HepG2 (cell line): ENCODE data around the gene CTNNA3. TPM values are rescaled to one million over a fixed set of nuclear protein-coding genes. Genes with fewer than 3 reads are reported as not detected.

Experiments
- ATAC-seq: fragments of 200-7000 bp; cut with Tn5 transposase; 3 replicates; pipeline ENCODE4 v1.9.1; 2020; ENCODE audit warnings: mild to moderate bottlenecking, moderate library complexity
- BruUV-seq: library from RNA; stranded (reverse); fragments of 400-500 nt; replicated peaks from 2 replicates; lab custom pipeline; 2021; lab: Mats Ljungman, UMichigan
- CTCF ChIA-PET: fragments of 300-600 bp; formaldehyde crosslinking; extraction: SDS; loops from one replicate; lab custom pipeline; 2021; ENCODE audit warnings: low total read pairs, inconsistent platforms, low intra/inter-chr PET ratio; lab: Yijun Ruan, JAX
- POLR2A ChIA-PET: fragments of 350-600 bp; sonication (Branson Sonifier 250); formaldehyde crosslinking; loops from one replicate; lab custom pipeline; 2020; ENCODE audit warnings: antibody characterized with exemption, inconsistent platforms; lab: Yijun Ruan, JAX
- DNase-seq: peaks from one replicate; pipeline ENCODE4 v3.0.0-alpha.2; 2015; ENCODE audit warnings: low spot score
- FAIRE-seq: peaks from 3 replicates; lab custom pipeline; 2011; peaks lifted over from hg19 to GRCh38; lab: Jason Lieb, UNC
- H2AFZ ChIP-seq: one replicate; pipeline ENCODE4 v1.6.1; 2011; ENCODE audit warnings: low read length, inconsistent platforms
- H3K27ac ChIP-seq: fragments of 300-600 bp; 3 replicates; pipeline ENCODE4 v1.8.0; 2011; ENCODE audit warnings: mixed run types, mild to moderate bottlenecking, mixed read lengths, low read length, inconsistent platforms; ENCODE audit not compliant: insufficient read depth; ENCODE audit errors: extremely low read length
- H3K27me3 ChIP-seq, 2 experiments: fragments of 200-600 bp in 1 of 2; 2 replicates in 1 of 2; 3 replicates in 1 of 2; pipeline versions ENCODE4 v1.6.0 to v1.8.0; 2011; ENCODE audit warnings: low read length in 2 of 2, mild to moderate bottlenecking in 2 of 2, moderate library complexity in 2 of 2, inconsistent platforms in 1 of 2; ENCODE audit not compliant: insufficient read depth in 2 of 2, control insufficient read depth in 1 of 2
- H3K36me3 ChIP-seq, 2 experiments: fragments of 200-600 bp in 1 of 2; replicated peaks in 1 of 2; 2 replicates in 1 of 2; 3 replicates in 1 of 2; pipeline versions ENCODE4 v1.5.1 to v1.8.0; 2011; ENCODE audit warnings: low read length in 2 of 2, inconsistent platforms in 1 of 2; ENCODE audit not compliant: insufficient read depth in 2 of 2, control insufficient read depth in 1 of 2
- H3K4me1 ChIP-seq: 2 replicates; pipeline ENCODE4 v1.5.1; 2012; ENCODE audit warnings: low read length, inconsistent platforms; ENCODE audit not compliant: insufficient read depth
- H3K4me2 ChIP-seq: 2 replicates; pipeline ENCODE4 v1.6.0; 2011; ENCODE audit warnings: low read depth, low read length, inconsistent platforms
- H3K4me3 ChIP-seq, 3 experiments: fragments of 200-600 bp in 1 of 3; sonication (generic), shearing (Covaris generic) in 1 of 3; replicated peaks in 1 of 3; 2 replicates each; pipeline ENCODE4 v1.5.1; 2011 to 2016; ENCODE audit warnings: low read length in 3 of 3, inconsistent platforms in 2 of 3, low read depth in 2 of 3, mild to moderate bottlenecking in 2 of 3, control low read depth in 1 of 3, mixed read lengths in 1 of 3; ENCODE audit not compliant: insufficient read depth in 1 of 3
- H3K79me2 ChIP-seq: one replicate; pipeline ENCODE4 v1.6.1; 2011; ENCODE audit warnings: low read length, inconsistent platforms; ENCODE audit not compliant: insufficient read depth
- H3K9ac ChIP-seq: 2 replicates; pipeline ENCODE4 v1.6.0; 2011; ENCODE audit warnings: mild to moderate bottlenecking, low read depth, low read length, inconsistent platforms; ENCODE audit not compliant: insufficient read depth
- H3K9me3 ChIP-seq: 2 replicates; pipeline ENCODE4 v1.5.1; 2012; ENCODE audit warnings: mild to moderate bottlenecking, low read length
- H4K20me1 ChIP-seq: 2 replicates; pipeline ENCODE4 v1.6.0; 2011; ENCODE audit warnings: inconsistent platforms, mild to moderate bottlenecking, low read length, moderate library complexity; ENCODE audit not compliant: insufficient read depth
- HES4 ChIP-seq: sonication (generic); formaldehyde crosslinking; IDR thresholded peaks from 2 replicates; pipeline ENCODE4 v1.9.0; 2021; ENCODE audit warnings: mild to moderate bottlenecking, missing genetic modification reagents, borderline replicate concordance
- HNF4G ChIP-seq, 2 experiments: sonication (generic) in 1 of 2; formaldehyde crosslinking in 1 of 2; IDR thresholded peaks; 2 replicates each; pipeline versions ENCODE4 v1.4.0 to v1.6.1; 2011 to 2020; ENCODE audit warnings: borderline replicate concordance in 2 of 2, low read depth in 2 of 2, mild to moderate bottlenecking in 2 of 2, low read length in 1 of 2, missing genetic modification reagents in 1 of 2, moderate library complexity in 1 of 2
- ISX ChIP-seq: sonication (generic); formaldehyde crosslinking; conservative IDR thresholded peaks from 2 replicates; pipeline ENCODE4 v1.5.0; 2020; ENCODE audit warnings: missing genetic modification reagents
- KDM1A ChIP-seq: IDR thresholded peaks from 2 replicates; pipeline ENCODE4 v1.6.1; 2016; ENCODE audit warnings: missing compliant biosample characterization
- KLF12 ChIP-seq: sonication (generic); formaldehyde crosslinking; IDR thresholded peaks from 2 replicates; pipeline ENCODE4 v1.4.0; 2020; ENCODE audit warnings: missing genetic modification reagents, borderline replicate concordance
- PRPF4 ChIP-seq: fragments of 200-400 bp; formaldehyde crosslinking; IDR thresholded peaks from 2 replicates; pipeline ENCODE4 v1.6.1; 2016; ENCODE audit warnings: low read length, low read depth; ENCODE audit not compliant: poor library complexity, severe bottlenecking
- REPIN1 ChIP-seq: sonication (generic); formaldehyde crosslinking; IDR thresholded peaks from 2 replicates; pipeline ENCODE4 v1.8.0; 2022; ENCODE audit warnings: missing genetic modification reagents, low read depth, mild to moderate bottlenecking, borderline replicate concordance
- SMAD3 ChIP-seq: sonication (generic); formaldehyde crosslinking; IDR thresholded peaks from 2 replicates; pipeline ENCODE4 v1.4.0; 2020; ENCODE audit warnings: missing genetic modification reagents
- SRSF1 ChIP-seq: fragments of 200-400 bp; formaldehyde crosslinking; optimal IDR thresholded peaks from 2 replicates; pipeline ENCODE3; 2017; ENCODE audit warnings: mild to moderate bottlenecking, low read depth, low read length, moderate library complexity
- TOE1 ChIP-seq: sonication (generic); formaldehyde crosslinking; IDR thresholded peaks from 2 replicates; pipeline ENCODE4 v1.4.0; 2020; ENCODE audit warnings: mild to moderate bottlenecking, missing genetic modification reagents
- ZBTB3 ChIP-seq: sonication (generic); formaldehyde crosslinking; IDR thresholded peaks from 2 replicates; pipeline ENCODE4 v1.4.0; 2020; ENCODE audit warnings: low read depth, mild to moderate bottlenecking, moderate library complexity, missing genetic modification reagents, borderline replicate concordance
- ZNF260 ChIP-seq: sonication (generic); formaldehyde crosslinking; IDR thresholded peaks from 2 replicates; pipeline ENCODE4 v1.4.0; 2020; ENCODE audit warnings: missing genetic modification reagents, low read depth, mild to moderate bottlenecking, borderline replicate concordance
- ZNF282 ChIP-seq: fragments of 450-650 bp; IDR thresholded peaks from 2 replicates; pipeline ENCODE4 v1.6.1; 2018; ENCODE audit not compliant: partially characterized antibody
- ZNF292 ChIP-seq: sonication (generic); formaldehyde crosslinking; IDR thresholded peaks from 2 replicates; pipeline ENCODE4 v1.8.1; 2022; ENCODE audit warnings: mild to moderate bottlenecking, low read depth, missing genetic modification reagents, borderline replicate concordance
- ZNF451 ChIP-seq: sonication (generic); formaldehyde crosslinking; IDR thresholded peaks from 2 replicates; pipeline ENCODE4 v1.5.0; 2020; ENCODE audit warnings: mild to moderate bottlenecking, missing genetic modification reagents
- ZZZ3 ChIP-seq: sonication (generic); formaldehyde crosslinking; IDR thresholded peaks from 2 replicates; pipeline ENCODE4 v1.4.0; 2020; ENCODE audit warnings: missing genetic modification reagents, mild to moderate bottlenecking, borderline replicate concordance
- WGBS: methylation state at CpG from one replicate; pipeline ENCODE4 v1.1.6; 2017; ENCODE audit warnings: low lambda C conversion rate; 5-methylcytosine and 5-hydroxymethylcytosine counted together
- in situ Hi-C: cut with HindIII; loops from 2 replicates; pipeline ENCODE4 v1.10.0; 2017; ENCODE audit warnings: low pct_unique_long_range_greater_than_20kb; ENCODE audit not compliant: extremely low pct_ligation_motif_present
- intact Hi-C: fragments of 100-400 bp; cut with micrococcal nuclease; formaldehyde crosslinking; loops from one replicate; pipeline ENCODE4 v1.10.0; 2022; ENCODE audit not compliant: unreplicated experiment
- polyA plus RNA-seq, 8 experiments: library from polyadenylated mRNA; depleted of rRNA in 3 of 8; stranded (reverse) in 7 of 8; unstranded in 1 of 8; fragments of >200 nt; fragmentation: Illumina TruSeq in 4 of 8; extraction: Trizol in 4 of 8; gene quantifications; 2 replicates each; pipeline versions ENCODE4 v1.2.1 to v1.2.3, GENCODE V29; 2011 to 2016; ENCODE audit warnings: low read depth in 4 of 8, missing spikeins in 1 of 8, mixed read lengths in 1 of 8; ENCODE audit not compliant: insufficient read depth in 1 of 8
- total RNA-seq, 5 experiments: library from RNA; depleted of rRNA; stranded (reverse); fragments of >200 nt; fragmentation: Illumina TruSeq; extraction: Trizol; gene quantifications; 2 replicates each; pipeline ENCODE4 v1.2.3, GENCODE V29; 2016; ENCODE audit warnings: low read depth in 1 of 5
- TF ChIP-seq, protein P1 (sequence below): sonication (generic); formaldehyde crosslinking; IDR thresholded peaks from 2 replicates; pipeline ENCODE4 v1.4.0; 2020; ENCODE audit warnings: missing genetic modification reagents
- TF ChIP-seq, protein P2 (sequence below): sonication (generic); formaldehyde crosslinking; IDR thresholded peaks from 2 replicates; pipeline ENCODE4 v1.5.1; 2020; ENCODE audit warnings: mild to moderate bottlenecking, moderate library complexity, missing genetic modification reagents
- TF ChIP-seq, protein P3 (sequence below): sonication (generic); formaldehyde crosslinking; IDR thresholded peaks from 2 replicates; pipeline ENCODE4 v1.4.0; 2020; ENCODE audit warnings: missing genetic modification reagents

The CTNNA3 gene
- total and polyA plus RNA-seq, 2 of the 13 experiments (the other 11 are each of a cell fraction or from before 2014, with no cell fraction given), result not detected

DNA sequence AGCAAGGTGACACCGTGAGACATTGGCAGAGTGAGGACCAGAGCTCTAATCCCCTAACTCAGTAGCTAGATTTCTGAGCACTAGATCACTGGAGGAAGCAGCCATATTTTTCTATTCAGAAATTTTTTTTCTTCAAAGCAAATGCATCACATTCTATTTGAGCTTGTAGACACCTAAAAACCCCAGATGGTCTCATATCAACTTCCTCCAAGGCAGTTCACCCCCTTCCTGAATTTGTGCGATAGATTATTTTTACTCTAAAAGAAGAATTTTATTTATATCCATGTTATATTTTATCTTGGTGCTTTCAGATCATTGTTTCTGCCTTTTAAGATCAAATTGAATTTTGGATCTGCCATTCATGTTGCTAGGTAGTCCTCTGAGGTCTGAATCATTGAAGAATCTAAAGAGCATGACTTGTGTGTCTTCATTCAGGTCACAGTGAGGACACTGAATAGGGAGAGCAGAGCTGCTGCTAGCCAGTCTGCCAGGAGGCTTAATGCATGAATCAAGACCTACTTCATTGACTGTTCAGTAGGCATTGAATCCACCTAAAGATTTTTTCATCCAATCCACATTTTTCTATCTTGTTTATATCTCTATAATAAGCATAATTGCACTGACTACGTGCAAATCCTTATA, 863.1 kb downstream of the CTNNA3 start (continued):
- TF ChIP-seq TOE1 (CRISPR knock-in tag), result no peak
- no peak for TF ChIP-seq REPIN1 (CRISPR knock-in tag)
- no peak for TF ChIP-seq ISX (CRISPR knock-in tag)
- TF ChIP-seq, all 625 proteins: peak for 0

DNA sequence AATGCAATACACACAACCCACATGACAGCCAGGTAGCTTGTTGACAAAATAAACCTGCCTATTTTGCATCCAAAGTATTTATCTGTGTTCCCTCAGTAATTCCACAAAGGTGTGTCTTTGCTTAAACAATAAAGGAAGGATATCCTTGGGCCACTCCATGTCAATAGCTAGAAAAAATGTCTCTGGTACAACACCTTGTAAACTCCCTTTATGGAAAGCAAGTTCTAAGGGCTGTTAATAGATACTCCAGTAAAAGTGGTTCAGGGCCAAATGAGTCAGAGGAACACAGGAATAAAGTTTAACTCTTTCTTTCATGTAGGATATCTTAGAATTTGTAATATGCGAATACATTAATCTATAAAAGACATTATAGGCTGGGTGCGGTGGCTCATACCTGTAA, 867.0 kb downstream of the CTNNA3 start:
- Histone ChIP-seq H2AFZ (no peak overlapping the region), H3K4me3 (no peak overlapping the region), H3K9me3 (no peaks in the 10 kb centered on the region), H3K27me3 (no peaks in the 10 kb centered on the region), H3K79me2 (no peaks in the 10 kb centered on the region), H3K4me1 (no peaks in the 10 kb centered on the region), H4K20me1 (no peaks in the 10 kb centered on the region), H3K9ac (no peak overlapping the region), H3K36me3 (no peaks in the 10 kb centered on the region), H3K27ac (no peak overlapping the region), H3K4me2 (no peak overlapping the region)
- TF ChIP-seq ZNF260 (no peak), SMAD3 (CRISPR knock-in tag) (no peak), ZNF292 (CRISPR knock-in tag) (no peak), ZZZ3 (no peak), ZBTB3 (CRISPR knock-in tag) (no peak), PRPF4 (no peak), SRSF1 (no peak), KDM1A (CRISPR knock-in tag) (no peak), HES4 (CRISPR knock-in tag) (no peak), ZNF282 (no peak), KLF12 (CRISPR knock-in tag) (no peak), ZNF451 (CRISPR knock-in tag) (no peak), HNF4G (IDR thresholded peaks at IDR 0.05; ENCODE audit: borderline replicate concordance, low read depth, low read length) (no peak), HNF4G (CRISPR knock-in tag; IDR thresholded peaks at IDR 0.05; ENCODE audit: borderline replicate concordance, low read depth) (no peak)
- TF ChIP-seq, protein P1, sequence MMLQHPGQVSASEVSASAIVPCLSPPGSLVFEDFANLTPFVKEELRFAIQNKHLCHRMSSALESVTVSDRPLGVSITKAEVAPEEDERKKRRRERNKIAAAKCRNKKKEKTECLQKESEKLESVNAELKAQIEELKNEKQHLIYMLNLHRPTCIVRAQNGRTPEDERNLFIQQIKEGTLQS, result no peak
- TF ChIP-seq, protein P2, sequence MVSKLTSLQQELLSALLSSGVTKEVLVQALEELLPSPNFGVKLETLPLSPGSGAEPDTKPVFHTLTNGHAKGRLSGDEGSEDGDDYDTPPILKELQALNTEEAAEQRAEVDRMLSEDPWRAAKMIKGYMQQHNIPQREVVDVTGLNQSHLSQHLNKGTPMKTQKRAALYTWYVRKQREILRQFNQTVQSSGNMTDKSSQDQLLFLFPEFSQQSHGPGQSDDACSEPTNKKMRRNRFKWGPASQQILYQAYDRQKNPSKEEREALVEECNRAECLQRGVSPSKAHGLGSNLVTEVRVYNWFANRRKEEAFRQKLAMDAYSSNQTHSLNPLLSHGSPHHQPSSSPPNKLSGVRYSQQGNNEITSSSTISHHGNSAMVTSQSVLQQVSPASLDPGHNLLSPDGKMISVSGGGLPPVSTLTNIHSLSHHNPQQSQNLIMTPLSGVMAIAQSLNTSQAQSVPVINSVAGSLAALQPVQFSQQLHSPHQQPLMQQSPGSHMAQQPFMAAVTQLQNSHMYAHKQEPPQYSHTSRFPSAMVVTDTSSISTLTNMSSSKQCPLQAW (CRISPR knock-in tag), result no peak
- TF ChIP-seq, protein P3, sequence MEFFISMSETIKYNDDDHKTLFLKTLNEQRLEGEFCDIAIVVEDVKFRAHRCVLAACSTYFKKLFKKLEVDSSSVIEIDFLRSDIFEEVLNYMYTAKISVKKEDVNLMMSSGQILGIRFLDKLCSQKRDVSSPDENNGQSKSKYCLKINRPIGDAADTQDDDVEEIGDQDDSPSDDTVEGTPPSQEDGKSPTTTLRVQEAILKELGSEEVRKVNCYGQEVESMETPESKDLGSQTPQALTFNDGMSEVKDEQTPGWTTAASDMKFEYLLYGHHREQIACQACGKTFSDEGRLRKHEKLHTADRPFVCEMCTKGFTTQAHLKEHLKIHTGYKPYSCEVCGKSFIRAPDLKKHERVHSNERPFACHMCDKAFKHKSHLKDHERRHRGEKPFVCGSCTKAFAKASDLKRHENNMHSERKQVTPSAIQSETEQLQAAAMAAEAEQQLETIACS (CRISPR knock-in tag), result no peak
- ATAC-seq, result no peak
- intact Hi-C loops, result no loop called here
- DNase-seq, result no peak
- ChIA-PET POLR2A (no interaction called here), CTCF (no interaction called here)
- in situ Hi-C loops, result no loop called here
- no peak for FAIRE-seq
- 23% methylated on average over 2 of the region's 2 CpGs for WGBS
- BruUV-seq, result no TSS peak
